ENCODE measurements around the gene FAM229A. TPM values are rescaled to one million over a fixed set of nuclear protein-coding genes. Genes with fewer than 3 reads are reported as not detected.
A peak's percentile ranks its signal among the peaks of the same experiment; 100 is the strongest.

FAM229A gene
- total and polyA plus RNA-seq, 8 donors: 1.9 to 21.8 (median 5.0) TPM

GRCh38 chr1:32392325-32392724 is 30.0 kb upstream of the FAM229A start:
- intact Hi-C loops (cut with DNase I): no loop called here
- DNase-seq: no peak
- no peak for ATAC-seq
- H3K9me3 ChIP-seq: no peaks in the 10 kb centered on the region
- peak overlapping the region in 1 of 4 donors; percentile 73 for H3K4me3 ChIP-seq
- H3K27ac ChIP-seq: no peak overlapping the region
- peaks cover 0 to 12% (median 3%) of the 10 kb centered on the region in 3 donors for H3K36me3 ChIP-seq
- peaks cover 9 to 18% (median 15%) of the 10 kb centered on the region in 3 donors for H3K4me1 ChIP-seq
- H3K27me3 ChIP-seq: no peaks in the 10 kb centered on the region
- no peak for FAIRE-seq
- no peak for TF ChIP-seq CTCF (IDR thresholded peaks at IDR 0.05)
- 54 to 55% methylated on average over 3 of the region's 3 CpGs for WGBS, 2 donors

- intact Hi-C loops (cut with DNase I): no loop called here
- WGBS, 2 donors: 50 to 58% methylated on average over 8 of the region's 8 CpGs
- FAIRE-seq (no peak), DNase-seq (no peak), ATAC-seq (no peak)
- Histone ChIP-seq H3K27ac (no peak overlapping the region), H3K36me3 (peaks cover 0 to 20% (median 3%) of the 10 kb centered on the region in 3 donors), H3K4me3 (no peak overlapping the region), H3K4me1 (peaks cover 9 to 18% (median 15%) of the 10 kb centered on the region in 3 donors), H3K27me3 (no peaks in the 10 kb centered on the region), H3K9me3 (no peaks in the 10 kb centered on the region)
- no peak for TF ChIP-seq CTCF (IDR thresholded peaks at IDR 0.05)
Observed at GRCh38 chr1:32390904-32391870, 28.9 kb upstream of the FAM229A start.

- FAIRE-seq (no peak), DNase-seq (no peak), ATAC-seq (no peak)
- Histone ChIP-seq H3K4me3 (no peak overlapping the region), H3K36me3 (peaks cover 1 to 44% (median 8%) of the 10 kb centered on the region in 3 donors), H3K9me3 (no peaks in the 10 kb centered on the region), H3K27me3 (no peaks in the 10 kb centered on the region), H3K4me1 (peaks cover 9 to 18% (median 15%) of the 10 kb centered on the region in 3 donors), H3K27ac (no peak overlapping the region)
- intact Hi-C loops (cut with DNase I): no loop called here
- TF ChIP-seq CTCF (IDR thresholded peaks at IDR 0.05): no peak
- WGBS, 2 donors: 83% methylated on average over 6 of the region's 6 CpGs
Observed at GRCh38 chr1:32388641-32389040, 26.4 kb upstream of the FAM229A start.

- no peak for ATAC-seq
- WGBS, 2 donors: 80 to 86% methylated on average over 13 of the region's 13 CpGs
- H3K9me3 ChIP-seq: no peaks in the 10 kb centered on the region
- H3K4me1 ChIP-seq: peaks cover 0 to under 1% (median 0%) of the 10 kb centered on the region in 3 donors
- TF ChIP-seq CTCF (IDR thresholded peaks at IDR 0.05): no peak
- intact Hi-C loops (cut with DNase I): no loop called here
- H3K27me3 ChIP-seq: no peaks in the 10 kb centered on the region
- no peak overlapping the region for H3K4me3 ChIP-seq
- DNase-seq: no peak
- H3K36me3 ChIP-seq: peaks cover 8 to 62% (median 17%) of the 10 kb centered on the region in 3 donors
- no peak for FAIRE-seq
- H3K27ac ChIP-seq: no peak overlapping the region
Observed at GRCh38 chr1:32386676-32387392, 24.5 kb upstream of the FAM229A start.

All from pancreas (tissue), 10 donors.